DOHH2 (cell line): ENCODE measurements around the gene SPAAR.

Experiments
- EZH2phosphoT487 ChIP-seq: fragments of 200-600 bp; sonication (generic); IDR thresholded peaks from 2 replicates; pipeline ENCODE4 v1.6.1; 2017; ENCODE audit warnings: borderline replicate concordance, mild to moderate bottlenecking, antibody characterized with exemption, low read length, moderate library complexity, mixed read lengths
- TF ChIP-seq, protein P1 (sequence below): fragments of 200-600 bp; sonication (generic); IDR thresholded peaks from one replicate; pipeline ENCODE4 v1.5.1; 2014; ENCODE audit warnings: antibody characterized with exemption, mild to moderate bottlenecking, low read depth, low read length; ENCODE audit not compliant: poor library complexity, severe bottlenecking

DNA sequence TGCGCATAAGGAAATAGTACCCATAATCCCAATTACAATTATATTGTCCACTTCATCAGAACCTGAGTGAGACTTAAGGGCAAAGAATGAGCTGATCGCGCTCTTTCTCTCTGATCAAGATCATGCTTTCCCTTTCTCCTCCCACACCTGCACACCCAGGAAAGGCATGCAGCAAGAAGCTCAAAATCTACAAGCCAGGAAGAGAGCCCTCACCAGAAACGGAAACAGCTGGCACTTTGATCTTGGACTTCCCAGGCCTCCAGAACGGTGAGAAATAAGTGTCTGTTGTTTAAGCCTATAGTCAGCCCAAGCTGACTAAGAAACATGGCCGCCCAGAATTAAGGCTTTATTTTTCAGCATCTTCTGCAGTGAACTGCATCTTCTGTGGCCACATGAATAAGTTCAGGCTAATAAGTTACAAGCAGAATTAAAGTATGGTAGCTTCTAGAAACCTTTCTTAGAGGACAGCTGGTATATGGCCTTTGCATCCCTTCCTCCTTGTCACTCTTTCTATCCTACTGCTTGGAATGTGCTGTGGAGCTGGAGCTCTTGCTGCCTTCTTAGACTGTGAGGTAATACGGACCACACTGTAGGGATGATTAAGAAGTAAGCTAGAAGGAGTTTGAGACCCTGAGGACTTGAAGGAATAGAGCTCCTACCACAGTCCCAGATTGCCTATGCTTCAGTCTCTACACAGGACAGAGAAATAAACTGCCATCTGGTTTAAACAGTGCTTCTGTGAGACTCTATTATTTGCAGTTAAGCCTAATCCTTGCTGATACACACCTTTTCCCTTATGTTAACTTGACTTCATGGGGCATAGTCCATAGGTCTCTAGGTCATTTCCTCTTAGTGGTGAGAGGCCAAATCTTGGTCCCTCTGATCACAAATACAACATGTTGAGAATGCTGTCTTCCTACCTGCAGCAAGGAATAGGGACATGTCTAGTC lies 31.4 kb downstream of the SPAAR start:
- TF ChIP-seq, protein P1, sequence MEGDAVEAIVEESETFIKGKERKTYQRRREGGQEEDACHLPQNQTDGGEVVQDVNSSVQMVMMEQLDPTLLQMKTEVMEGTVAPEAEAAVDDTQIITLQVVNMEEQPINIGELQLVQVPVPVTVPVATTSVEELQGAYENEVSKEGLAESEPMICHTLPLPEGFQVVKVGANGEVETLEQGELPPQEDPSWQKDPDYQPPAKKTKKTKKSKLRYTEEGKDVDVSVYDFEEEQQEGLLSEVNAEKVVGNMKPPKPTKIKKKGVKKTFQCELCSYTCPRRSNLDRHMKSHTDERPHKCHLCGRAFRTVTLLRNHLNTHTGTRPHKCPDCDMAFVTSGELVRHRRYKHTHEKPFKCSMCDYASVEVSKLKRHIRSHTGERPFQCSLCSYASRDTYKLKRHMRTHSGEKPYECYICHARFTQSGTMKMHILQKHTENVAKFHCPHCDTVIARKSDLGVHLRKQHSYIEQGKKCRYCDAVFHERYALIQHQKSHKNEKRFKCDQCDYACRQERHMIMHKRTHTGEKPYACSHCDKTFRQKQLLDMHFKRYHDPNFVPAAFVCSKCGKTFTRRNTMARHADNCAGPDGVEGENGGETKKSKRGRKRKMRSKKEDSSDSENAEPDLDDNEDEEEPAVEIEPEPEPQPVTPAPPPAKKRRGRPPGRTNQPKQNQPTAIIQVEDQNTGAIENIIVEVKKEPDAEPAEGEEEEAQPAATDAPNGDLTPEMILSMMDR: no peak
- TF ChIP-seq EZH2phosphoT487: no peak
